Gastroesophageal sphincter (tissue), 4 donors: Measurements from ENCODE around the gene ATRN. TPM values are rescaled to one million over a fixed set of nuclear protein-coding genes. Genes with fewer than 3 reads are reported as not detected.

Experiments
- ATAC-seq: fragments of 150-250 bp; one replicate; pipeline ENCODE4 v1.9.1; 2016; ENCODE audit warnings: mild to moderate bottlenecking, moderate library complexity
- H3K27ac ChIP-seq, 4 donors: fragments of 200-600 bp; sonication (generic) in 3 of 4; 1 replicate in 3 of 4; 2 replicates in 1 of 4; pipeline ENCODE4 v1.5.1; 2016 to 2019
- H3K27me3 ChIP-seq: fragments of 200-600 bp; sonication (generic); one replicate; pipeline ENCODE4 v1.5.1; 2019
- H3K36me3 ChIP-seq, 2 donors: fragments of 200-600 bp; sonication (generic); one replicate each; pipeline ENCODE4 v1.5.1; 2019; ENCODE audit warnings: control low read depth in 1 of 2
- H3K4me1 ChIP-seq, 3 donors: fragments of 200-600 bp; sonication (generic); 1 replicate in 2 of 3; 2 replicates in 1 of 3; pipeline ENCODE4 v1.5.1; 2016 to 2019; ENCODE audit warnings: control low read depth in 2 of 3
- H3K4me3 ChIP-seq, 2 donors: fragments of 200-600 bp; sonication (generic); one replicate each; pipeline ENCODE4 v1.5.1; 2019; ENCODE audit warnings: mild to moderate bottlenecking in 1 of 2, moderate library complexity in 1 of 2
- H3K9me3 ChIP-seq, 3 donors: fragments of 200-600 bp; sonication (generic); one replicate each; pipeline ENCODE4 v1.5.1; 2017 to 2019; ENCODE audit warnings: control low read depth in 2 of 3
- CTCF ChIP-seq, 4 experiments: fragments of 200-600 bp in 2 of 4; fragments of 450-650 bp in 2 of 4; sonication (generic) in 1 of 4; IDR thresholded peaks; one replicate each; pipeline ENCODE4 v1.5.1; 2017 to 2019; ENCODE audit warnings: antibody characterized with exemption in 4 of 4, mild to moderate bottlenecking in 2 of 4, moderate library complexity in 2 of 4
- EP300 ChIP-seq: sonication (generic); formaldehyde crosslinking; IDR thresholded peaks from one replicate; pipeline ENCODE4 v1.6.1; 2017; ENCODE audit warnings: antibody characterized with exemption, mild to moderate bottlenecking
- POLR2A ChIP-seq, 2 donors: fragments of 450-650 bp; IDR thresholded peaks; one replicate each; pipeline ENCODE4 v1.6.1; 2017; ENCODE audit warnings: antibody characterized with exemption in 2 of 2, mild to moderate bottlenecking in 2 of 2, moderate library complexity in 1 of 2
- POLR2AphosphoS5 ChIP-seq: sonication (generic); formaldehyde crosslinking; IDR thresholded peaks from one replicate; pipeline ENCODE4 v1.6.1; 2017; ENCODE audit warnings: antibody characterized with exemption
- WGBS, 2 donors: methylation state at CpG; one replicate each; pipeline ENCODE4 v1.1.5; 2018; ENCODE audit warnings: low coverage in 1 of 2; 5-methylcytosine and 5-hydroxymethylcytosine counted together
- total RNA-seq, 4 donors: library from RNA; depleted of rRNA; stranded (reverse); fragments of >200 nt; gene quantifications; one replicate each; pipeline ENCODE4 v1.1.0, GENCODE V29; 2016

ATRN gene
- total RNA-seq, 4 donors from 2014 or later = 16.7 to 22.2 (median 19.4) TPM

- 26 to 62% methylated on average over 3 to 4 of the region's 4 CpGs for WGBS, 2 donors
- no peak for TF ChIP-seq CTCF (IDR thresholded peaks at IDR 0.05)
- no peak for TF ChIP-seq POLR2A (IDR thresholded peaks at IDR 0.05)
- TF ChIP-seq POLR2AphosphoS5 = no peak
- TF ChIP-seq EP300 = no peak
- no peak overlapping the region for H3K27ac ChIP-seq
- H3K4me3 ChIP-seq = no peak overlapping the region
- no peaks in the 10 kb centered on the region for H3K4me1 ChIP-seq
- H3K9me3 ChIP-seq = no peaks in the 10 kb centered on the region
- ATAC-seq = no peak
- no peaks in the 10 kb centered on the region for H3K36me3 ChIP-seq
- H3K27me3 ChIP-seq = peaks cover 13% of the 10 kb centered on the region
These were observed 14.2 kb upstream of the ATRN start for GRCh38 chr20:3456648-3457047.

- H3K4me1 ChIP-seq = no peaks in the 10 kb centered on the region
- WGBS, 2 donors = 80% methylated on average over 1 of the region's 1 CpG; no CpG with 5 or more reads in 1 of the 2 donors
- no peaks in the 10 kb centered on the region for H3K36me3 ChIP-seq
- no peak for ATAC-seq
- H3K27me3 ChIP-seq = peaks cover 15% of the 10 kb centered on the region
- H3K4me3 ChIP-seq = no peak overlapping the region
- H3K9me3 ChIP-seq = no peaks in the 10 kb centered on the region
- no peak overlapping the region for H3K27ac ChIP-seq
- TF ChIP-seq POLR2A (IDR thresholded peaks at IDR 0.05) = no peak
- TF ChIP-seq POLR2AphosphoS5 = no peak
- TF ChIP-seq EP300 = no peak
- no peak for TF ChIP-seq CTCF (IDR thresholded peaks at IDR 0.05)
These were observed 10.9 kb upstream of the ATRN start for GRCh38 chr20:3459881-3460307.

- Histone ChIP-seq H3K36me3 (no peaks in the 10 kb centered on the region), H3K27ac (no peak overlapping the region), H3K9me3 (no peaks in the 10 kb centered on the region), H3K4me1 (no peaks in the 10 kb centered on the region), H3K4me3 (no peak overlapping the region), H3K27me3 (peaks cover 20% of the 10 kb centered on the region)
- 27% methylated on average over 6 to 10 of the region's 12 CpGs for WGBS, 2 donors
- TF ChIP-seq POLR2A (IDR thresholded peaks at IDR 0.05) (no peak), POLR2AphosphoS5 (no peak), EP300 (no peak), CTCF (IDR thresholded peaks at IDR 0.05) (no peak)
- ATAC-seq = no peak
These were observed 9.5 kb upstream of the ATRN start for GRCh38 chr20:3461211-3461771.

GRCh38 chr20:3461911-3462677 is 8.7 kb upstream of the ATRN start:
- Histone ChIP-seq H3K9me3 (no peaks in the 10 kb centered on the region), H3K4me3 (no peak overlapping the region), H3K27ac (no peak overlapping the region), H3K27me3 (peaks cover 16% of the 10 kb centered on the region), H3K4me1 (no peaks in the 10 kb centered on the region), H3K36me3 (no peaks in the 10 kb centered on the region)
- no peak for TF ChIP-seq POLR2AphosphoS5
- TF ChIP-seq EP300 = no peak
- no peak for TF ChIP-seq CTCF (IDR thresholded peaks at IDR 0.05)
- TF ChIP-seq POLR2A (IDR thresholded peaks at IDR 0.05) = no peak
- 83 to 91% methylated on average over 8 of the region's 11 CpGs for WGBS, 2 donors
- no peak for ATAC-seq

- Histone ChIP-seq H3K27me3 (peaks cover 8% of the 10 kb centered on the region), H3K9me3 (no peaks in the 10 kb centered on the region), H3K27ac (no peak overlapping the region), H3K4me1 (no peaks in the 10 kb centered on the region), H3K36me3 (no peaks in the 10 kb centered on the region), H3K4me3 (no peak overlapping the region)
- TF ChIP-seq CTCF (IDR thresholded peaks at IDR 0.05) (no peak), EP300 (no peak), POLR2A (IDR thresholded peaks at IDR 0.05) (no peak), POLR2AphosphoS5 (no peak)
- ATAC-seq = no peak
- 66 to 85% methylated on average over 4 of the region's 4 CpGs for WGBS, 2 donors
These were observed 6.7 kb upstream of the ATRN start for GRCh38 chr20:3464166-3464565.
